Amniotic stem cell (primary cell): ENCODE measurements around the gene KCNIP4.

Experiments used
- DNase-seq: peaks from one replicate; lab custom pipeline; 2025; lab: John Stamatoyannopoulos, UW

Gene KCNIP4

DNA sequence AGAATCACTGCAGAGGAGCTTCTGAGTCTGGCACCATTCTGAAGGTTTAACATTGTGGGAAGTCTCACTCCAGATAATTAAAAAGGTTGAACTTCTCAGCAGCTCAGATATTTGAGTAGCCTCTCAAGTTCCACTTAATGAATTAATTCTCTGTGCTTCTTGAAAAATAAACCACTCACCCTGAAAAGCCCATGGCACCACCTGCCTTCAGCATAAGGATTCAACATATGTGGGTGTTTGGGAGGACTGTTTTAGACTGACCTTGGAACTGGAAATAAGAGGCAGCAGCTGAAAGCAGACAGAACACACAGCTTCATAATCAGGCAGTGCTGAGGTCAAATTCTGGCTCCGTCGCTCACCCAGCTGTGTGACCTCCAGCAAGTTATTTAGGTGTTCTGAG, 100.6 kb downstream of the KCNIP4 start:
- no peak for DNase-seq

GRCh38 chr4:21845663-21846062, 102.9 kb downstream of the KCNIP4 start:
- DNase-seq, result peak; percentile 5

DNA sequence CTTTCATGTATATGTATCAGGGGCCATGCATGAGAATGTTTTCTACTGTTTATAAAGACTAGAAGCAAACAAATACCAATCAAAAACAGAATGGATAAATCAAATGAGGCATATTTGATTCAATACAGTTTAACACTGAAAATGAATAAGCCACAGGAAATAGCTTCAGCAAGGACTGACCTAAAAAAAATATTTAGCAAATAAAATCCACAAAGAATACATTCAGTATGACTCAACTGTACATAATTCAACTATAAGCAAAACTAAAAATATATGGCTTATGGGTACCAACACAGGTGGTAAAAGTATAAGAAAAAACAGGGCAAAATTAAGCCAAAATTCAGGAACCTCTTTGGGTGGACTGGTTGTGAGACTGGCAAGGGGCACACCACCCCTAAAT, 112.9 kb downstream of the KCNIP4 start:
- DNase-seq, result no peak

DNA sequence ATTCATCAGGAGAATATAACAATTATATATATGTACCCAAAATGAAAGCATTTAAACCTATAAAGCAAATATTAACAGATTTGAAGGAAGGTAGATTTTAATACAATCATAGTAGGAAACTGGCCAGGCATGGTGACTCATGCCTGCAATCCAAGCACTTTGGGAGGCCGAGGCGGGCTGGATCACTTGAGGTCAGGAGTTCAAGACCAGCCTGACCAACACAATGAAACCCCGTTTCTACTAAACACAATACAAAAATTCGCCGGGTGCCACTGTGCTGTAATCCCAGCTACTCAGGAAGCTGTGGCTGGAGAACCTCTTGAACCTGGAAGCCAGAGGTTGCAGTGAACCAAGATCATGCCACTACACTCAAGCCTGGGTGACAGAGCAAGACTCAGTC, 118.3 kb downstream of the KCNIP4 start:
- DNase-seq, result no peak

GRCh38 chr4:21827575-21827974, 121.0 kb downstream of the KCNIP4 start:
- no peak for DNase-seq

DNA sequence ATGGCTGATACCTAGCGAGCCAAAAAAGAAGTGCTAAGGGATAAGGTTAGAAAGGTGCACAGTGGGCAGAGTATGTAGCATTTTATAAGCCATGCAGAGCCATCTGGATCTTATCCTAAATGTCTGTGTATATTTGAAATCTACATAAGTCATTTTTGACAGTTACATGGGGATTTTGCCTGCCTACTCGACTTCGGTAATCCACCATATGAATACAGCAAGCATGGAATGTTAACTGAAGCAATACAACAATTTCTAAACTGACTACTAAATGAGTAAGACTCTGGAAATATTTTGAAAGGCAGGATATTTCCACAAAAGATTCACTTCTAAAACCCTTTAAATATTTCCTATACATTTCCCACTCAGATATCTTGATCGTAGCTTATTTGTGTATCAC, 122.5 kb downstream of the KCNIP4 start:
- DNase-seq, result no peak

- DNase-seq, result no peak
These were observed 129.5 kb downstream of the KCNIP4 start for GRCh38 chr4:21819086-21819485.

GRCh38 chr4:21815651-21816377, 132.8 kb downstream of the KCNIP4 start:
- DNase-seq, result no peak

- no peak for DNase-seq
These were observed 137.0 kb downstream of the KCNIP4 start for GRCh38 chr4:21811565-21811964.

- DNase-seq, result no peak
These were observed 141.6 kb downstream of the KCNIP4 start for GRCh38 chr4:21806991-21807390.

DNA sequence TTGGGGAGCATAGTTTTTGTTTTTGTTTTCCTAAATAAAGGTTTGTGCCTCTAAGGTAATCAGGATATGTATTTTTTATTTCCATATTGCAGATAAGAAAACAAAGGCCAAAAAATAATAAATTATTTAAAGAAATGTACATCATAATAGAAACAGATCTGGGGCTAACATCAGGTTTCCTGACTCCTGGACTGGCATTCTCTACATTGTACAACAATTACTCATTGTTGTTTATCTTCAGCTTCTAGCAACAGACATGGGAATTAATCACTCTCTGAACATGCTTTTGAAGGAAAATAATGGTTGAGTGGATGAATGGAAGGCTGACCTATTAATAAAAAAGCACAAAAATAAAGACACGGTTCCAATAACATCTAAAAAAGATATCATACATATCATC, 146.2 kb downstream of the KCNIP4 start:
- DNase-seq, result no peak

DNA sequence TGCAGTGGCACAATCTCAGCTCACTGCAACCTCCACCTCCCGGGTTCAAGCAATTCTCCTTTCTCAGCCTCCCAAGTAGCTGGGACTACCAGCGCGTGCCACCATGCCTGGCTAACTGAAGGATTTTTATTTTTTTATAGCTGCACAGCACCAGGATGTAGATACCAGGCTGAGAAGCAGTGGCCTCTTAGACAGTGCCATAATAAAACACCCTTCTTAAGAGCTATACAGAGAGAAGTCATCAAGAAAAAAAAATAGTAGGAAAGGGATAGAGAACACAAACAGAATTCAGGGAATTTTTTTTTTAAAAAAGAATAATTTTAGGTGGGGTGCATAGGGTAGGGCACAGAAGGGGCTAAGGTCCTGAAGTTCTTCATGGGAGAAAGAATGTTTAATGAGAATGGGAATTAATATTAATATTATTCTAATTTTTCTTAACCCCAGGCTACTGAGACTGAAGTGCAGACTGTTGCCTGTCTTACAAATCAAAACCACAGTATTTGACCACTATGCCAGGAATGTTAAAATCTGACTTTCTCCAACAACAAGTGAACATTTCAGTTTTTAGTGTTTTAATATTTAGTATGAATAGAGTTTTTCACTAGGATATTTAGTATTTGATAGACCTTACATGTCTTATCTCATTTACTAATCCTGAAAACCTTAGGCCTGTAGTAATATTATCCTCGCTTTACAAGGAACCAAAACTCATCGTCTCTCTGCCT, 146.7 kb downstream of the KCNIP4 start:
- DNase-seq, result no peak

DNA sequence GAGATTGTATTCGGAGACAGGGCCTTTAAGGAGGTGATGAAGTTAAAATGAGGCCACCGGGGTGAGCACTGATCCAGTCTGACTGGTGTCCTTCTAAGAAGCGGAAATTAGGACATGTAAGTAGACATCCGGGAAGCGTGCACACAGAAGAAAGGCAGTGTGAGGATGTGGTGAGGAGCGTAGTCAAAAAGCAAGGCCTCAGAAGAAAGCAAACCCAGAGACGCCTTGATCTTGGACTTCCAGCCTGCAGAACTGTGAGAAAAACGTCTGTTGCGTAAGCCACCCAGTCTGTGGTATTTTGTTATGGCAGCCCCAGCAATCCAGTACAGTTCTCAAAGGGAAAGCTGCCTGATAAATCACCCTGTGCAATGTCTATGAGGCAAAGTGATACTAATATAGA, 153.5 kb downstream of the KCNIP4 start:
- DNase-seq, result no peak

- DNase-seq, result no peak
These were observed 155.8 kb downstream of the KCNIP4 start for GRCh38 chr4:21792736-21793135.

- peak; percentile 33 for DNase-seq
These were observed 158.0 kb downstream of the KCNIP4 start for GRCh38 chr4:21790438-21791029.

- no peak for DNase-seq
These were observed 168.4 kb downstream of the KCNIP4 start for GRCh38 chr4:21780148-21780547.

DNA sequence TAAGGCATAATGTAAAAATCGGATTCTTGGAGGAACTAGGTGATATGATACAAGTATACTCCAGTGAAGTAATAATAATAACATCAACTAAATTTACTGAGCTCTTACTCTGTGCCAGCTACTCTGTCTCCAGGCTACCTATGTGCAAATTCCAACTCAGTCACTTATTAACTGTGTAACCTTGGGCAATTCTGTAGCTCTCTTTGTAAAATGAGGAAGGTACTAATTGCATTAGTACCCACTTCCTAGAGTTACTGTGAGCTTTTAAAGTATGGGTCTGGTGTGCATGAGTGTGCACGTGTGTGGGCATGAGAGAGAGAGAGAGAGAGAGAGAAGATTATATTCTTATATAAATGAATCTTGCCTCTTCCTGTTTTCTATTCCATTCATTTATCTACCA, 169.9 kb downstream of the KCNIP4 start:
- DNase-seq, result no peak

- DNase-seq, result no peak
These were observed 172.9 kb downstream of the KCNIP4 start for GRCh38 chr4:21775703-21776102.

DNA sequence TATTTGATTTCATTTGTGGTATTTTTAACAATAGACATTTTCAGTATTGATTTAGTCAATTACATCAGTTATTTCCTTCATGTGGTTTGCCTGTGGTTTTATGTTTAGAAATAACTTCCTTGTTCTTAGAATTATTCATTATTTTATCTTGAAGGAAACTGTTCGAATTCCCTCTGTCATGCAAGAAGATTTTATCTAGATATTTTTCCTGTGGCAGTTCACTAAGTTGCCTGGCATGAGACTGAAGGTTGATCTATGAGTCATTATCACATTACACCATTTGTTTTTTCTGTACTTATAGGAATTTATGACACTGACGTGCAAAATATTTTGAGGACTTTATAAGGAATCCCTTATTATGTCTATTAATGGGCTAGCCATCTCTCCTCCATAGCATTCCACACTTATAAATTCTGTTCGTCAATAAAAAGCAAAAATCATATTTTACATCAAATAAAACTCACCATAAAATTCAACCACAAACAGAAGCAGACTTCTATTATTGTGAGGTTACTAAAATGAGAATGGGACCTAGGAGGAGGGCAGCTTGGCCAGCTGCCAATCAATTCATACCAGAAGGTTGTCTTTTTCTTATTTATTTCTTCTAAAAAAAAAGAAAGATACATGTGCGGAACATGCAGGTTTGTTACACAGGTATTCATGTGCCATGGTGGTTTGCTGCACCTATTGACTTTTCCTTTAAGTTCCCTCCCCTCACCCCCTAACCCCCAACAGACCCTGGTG, 179.0 kb downstream of the KCNIP4 start:
- DNase-seq, result peak; percentile 57

GRCh38 chr4:21768349-21769310, 179.9 kb downstream of the KCNIP4 start:
- no peak for DNase-seq

DNA sequence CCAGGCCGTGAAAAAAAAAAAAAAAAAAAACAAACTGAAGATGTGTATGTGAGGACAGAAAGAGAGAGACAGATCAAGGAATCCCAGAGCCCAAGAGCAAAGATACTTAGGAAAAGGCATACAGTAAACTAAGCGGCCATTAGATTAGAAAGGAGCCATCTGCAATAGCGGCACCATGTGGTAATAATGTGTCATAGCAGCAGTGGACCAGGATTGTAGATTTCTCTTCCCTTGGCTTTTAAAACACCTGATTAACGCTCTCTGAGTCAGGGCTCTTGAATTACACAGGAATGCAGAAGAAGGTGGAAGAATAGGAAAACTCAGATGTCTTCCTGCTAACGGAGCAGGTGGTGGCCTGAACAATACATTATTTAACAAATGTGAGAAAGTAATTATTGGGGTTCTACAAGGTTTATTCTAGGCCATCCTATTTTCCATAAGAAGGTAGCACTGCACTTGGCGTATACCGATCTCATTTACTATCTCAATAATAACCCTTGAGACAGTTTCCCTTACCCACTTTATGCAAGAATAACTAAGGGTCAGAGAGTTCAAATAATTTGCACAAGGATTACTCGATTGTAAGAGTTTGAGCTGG, 182.7 kb downstream of the KCNIP4 start:
- no peak for DNase-seq
